HepG2 (cell line): Measurements from ENCODE around the gene CHST3.

Experiments used
- DR1 ChIP-seq: sonication (generic); formaldehyde crosslinking; IDR thresholded peaks from 2 replicates; pipeline ENCODE4 v1.8.0; 2021; ENCODE audit warnings: mild to moderate bottlenecking, missing genetic modification reagents, inconsistent platforms
- HDAC6 ChIP-seq: fragments of 200-600 bp; sonication (generic); IDR thresholded peaks from 2 replicates; pipeline ENCODE4 v1.7.0; 2017; ENCODE audit warnings: mild to moderate bottlenecking, antibody characterized with exemption, low read length, low read depth
- NFE2L2 ChIP-seq: fragments of 150-350 bp; IDR thresholded peaks from 2 replicates; pipeline ENCODE4 v1.6.1; 2014; ENCODE audit warnings: low read length
- ZBTB7A ChIP-seq: sonication (generic); formaldehyde crosslinking; IDR thresholded peaks from 2 replicates; pipeline ENCODE4 v1.8.0; 2022; ENCODE audit warnings: mild to moderate bottlenecking, missing genetic modification reagents
- ZNF136 ChIP-seq: sonication (generic); formaldehyde crosslinking; IDR thresholded peaks from 2 replicates; pipeline ENCODE4 v1.8.1; 2022; ENCODE audit warnings: low read depth, mild to moderate bottlenecking, moderate library complexity, missing genetic modification reagents
- ZNF737 ChIP-seq: sonication (generic); formaldehyde crosslinking; IDR thresholded peaks from 2 replicates; pipeline ENCODE4 v1.5.0; 2020; ENCODE audit warnings: missing genetic modification reagents, mild to moderate bottlenecking, borderline replicate concordance
- TF ChIP-seq, protein P1 (sequence below): sonication (generic); formaldehyde crosslinking; IDR thresholded peaks from 2 replicates; pipeline ENCODE4 v1.5.0; 2020; ENCODE audit warnings: mild to moderate bottlenecking, missing genetic modification reagents, moderate library complexity
- TF ChIP-seq, protein P2 (sequence below), 2 experiments: IDR thresholded peaks; 2 replicates each; pipeline ENCODE4 v1.6.1; 2011 to 2012; ENCODE audit warnings: low read length in 2 of 2, borderline replicate concordance in 1 of 2, low read depth in 1 of 2, mild to moderate bottlenecking in 1 of 2, moderate library complexity in 1 of 2
- TF ChIP-seq, protein P3 (sequence below): sonication (generic); formaldehyde crosslinking; IDR thresholded peaks from 2 replicates; pipeline ENCODE4 v1.4.0; 2020; ENCODE audit warnings: missing genetic modification reagents

DNA sequence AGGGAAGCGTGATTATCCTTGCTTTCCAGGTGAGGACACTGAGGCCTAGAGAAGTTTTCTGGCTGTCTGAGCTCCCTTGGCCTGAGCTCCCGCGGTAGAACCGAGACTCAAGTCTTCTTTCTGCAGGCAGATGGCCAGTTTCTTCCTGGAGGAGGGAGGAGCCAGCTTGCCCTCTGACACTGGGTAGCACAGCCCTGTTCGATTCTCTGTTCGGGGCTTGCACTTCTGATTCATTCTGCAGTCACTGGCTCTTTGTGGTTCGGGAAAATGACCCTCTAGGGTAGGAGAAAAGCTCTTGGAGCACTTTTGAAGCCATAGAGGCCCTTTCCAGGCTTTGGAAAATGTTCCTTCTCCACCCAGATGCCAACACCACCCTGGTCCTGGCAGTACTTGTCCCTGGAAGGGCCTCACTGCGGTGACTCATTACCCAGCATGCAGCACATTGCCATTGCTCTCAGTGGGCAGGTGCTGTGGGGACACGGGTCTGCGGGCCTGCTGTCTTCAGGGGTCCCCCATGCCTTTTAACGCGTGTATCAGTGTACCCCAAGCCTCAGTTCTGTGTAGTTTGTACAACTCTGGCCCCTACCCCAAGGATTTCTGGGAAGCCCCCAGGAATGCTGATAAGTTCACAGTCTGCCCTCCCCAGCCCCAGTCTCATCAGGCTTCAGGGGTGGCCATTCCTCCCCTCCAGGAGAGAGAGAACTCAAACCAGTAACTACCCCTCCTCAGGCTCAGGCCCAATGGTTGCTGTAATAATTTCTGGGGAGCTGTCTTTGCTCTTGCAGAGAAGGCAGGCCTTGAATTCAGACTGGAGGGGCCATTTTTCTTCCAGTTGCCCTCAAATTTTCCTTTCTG, 11.9 kb downstream of the CHST3 start:
- TF ChIP-seq, protein P1, sequence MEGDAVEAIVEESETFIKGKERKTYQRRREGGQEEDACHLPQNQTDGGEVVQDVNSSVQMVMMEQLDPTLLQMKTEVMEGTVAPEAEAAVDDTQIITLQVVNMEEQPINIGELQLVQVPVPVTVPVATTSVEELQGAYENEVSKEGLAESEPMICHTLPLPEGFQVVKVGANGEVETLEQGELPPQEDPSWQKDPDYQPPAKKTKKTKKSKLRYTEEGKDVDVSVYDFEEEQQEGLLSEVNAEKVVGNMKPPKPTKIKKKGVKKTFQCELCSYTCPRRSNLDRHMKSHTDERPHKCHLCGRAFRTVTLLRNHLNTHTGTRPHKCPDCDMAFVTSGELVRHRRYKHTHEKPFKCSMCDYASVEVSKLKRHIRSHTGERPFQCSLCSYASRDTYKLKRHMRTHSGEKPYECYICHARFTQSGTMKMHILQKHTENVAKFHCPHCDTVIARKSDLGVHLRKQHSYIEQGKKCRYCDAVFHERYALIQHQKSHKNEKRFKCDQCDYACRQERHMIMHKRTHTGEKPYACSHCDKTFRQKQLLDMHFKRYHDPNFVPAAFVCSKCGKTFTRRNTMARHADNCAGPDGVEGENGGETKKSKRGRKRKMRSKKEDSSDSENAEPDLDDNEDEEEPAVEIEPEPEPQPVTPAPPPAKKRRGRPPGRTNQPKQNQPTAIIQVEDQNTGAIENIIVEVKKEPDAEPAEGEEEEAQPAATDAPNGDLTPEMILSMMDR (CRISPR knock-in tag): no peak
- TF ChIP-seq ZNF136 (no peak), NFE2L2 (no peak), HDAC6 (no peak), ZNF737 (CRISPR knock-in tag) (no peak), ZBTB7A (no peak), DR1 (CRISPR knock-in tag) (no peak)
- TF ChIP-seq, protein P2, sequence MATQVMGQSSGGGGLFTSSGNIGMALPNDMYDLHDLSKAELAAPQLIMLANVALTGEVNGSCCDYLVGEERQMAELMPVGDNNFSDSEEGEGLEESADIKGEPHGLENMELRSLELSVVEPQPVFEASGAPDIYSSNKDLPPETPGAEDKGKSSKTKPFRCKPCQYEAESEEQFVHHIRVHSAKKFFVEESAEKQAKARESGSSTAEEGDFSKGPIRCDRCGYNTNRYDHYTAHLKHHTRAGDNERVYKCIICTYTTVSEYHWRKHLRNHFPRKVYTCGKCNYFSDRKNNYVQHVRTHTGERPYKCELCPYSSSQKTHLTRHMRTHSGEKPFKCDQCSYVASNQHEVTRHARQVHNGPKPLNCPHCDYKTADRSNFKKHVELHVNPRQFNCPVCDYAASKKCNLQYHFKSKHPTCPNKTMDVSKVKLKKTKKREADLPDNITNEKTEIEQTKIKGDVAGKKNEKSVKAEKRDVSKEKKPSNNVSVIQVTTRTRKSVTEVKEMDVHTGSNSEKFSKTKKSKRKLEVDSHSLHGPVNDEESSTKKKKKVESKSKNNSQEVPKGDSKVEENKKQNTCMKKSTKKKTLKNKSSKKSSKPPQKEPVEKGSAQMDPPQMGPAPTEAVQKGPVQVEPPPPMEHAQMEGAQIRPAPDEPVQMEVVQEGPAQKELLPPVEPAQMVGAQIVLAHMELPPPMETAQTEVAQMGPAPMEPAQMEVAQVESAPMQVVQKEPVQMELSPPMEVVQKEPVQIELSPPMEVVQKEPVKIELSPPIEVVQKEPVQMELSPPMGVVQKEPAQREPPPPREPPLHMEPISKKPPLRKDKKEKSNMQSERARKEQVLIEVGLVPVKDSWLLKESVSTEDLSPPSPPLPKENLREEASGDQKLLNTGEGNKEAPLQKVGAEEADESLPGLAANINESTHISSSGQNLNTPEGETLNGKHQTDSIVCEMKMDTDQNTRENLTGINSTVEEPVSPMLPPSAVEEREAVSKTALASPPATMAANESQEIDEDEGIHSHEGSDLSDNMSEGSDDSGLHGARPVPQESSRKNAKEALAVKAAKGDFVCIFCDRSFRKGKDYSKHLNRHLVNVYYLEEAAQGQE (IDR thresholded peaks at IDR 0.05; ENCODE audit: borderline replicate concordance in 1 of 2, low read depth in 1 of 2, low read length in 2 of 2): no peak
- TF ChIP-seq, protein P3, sequence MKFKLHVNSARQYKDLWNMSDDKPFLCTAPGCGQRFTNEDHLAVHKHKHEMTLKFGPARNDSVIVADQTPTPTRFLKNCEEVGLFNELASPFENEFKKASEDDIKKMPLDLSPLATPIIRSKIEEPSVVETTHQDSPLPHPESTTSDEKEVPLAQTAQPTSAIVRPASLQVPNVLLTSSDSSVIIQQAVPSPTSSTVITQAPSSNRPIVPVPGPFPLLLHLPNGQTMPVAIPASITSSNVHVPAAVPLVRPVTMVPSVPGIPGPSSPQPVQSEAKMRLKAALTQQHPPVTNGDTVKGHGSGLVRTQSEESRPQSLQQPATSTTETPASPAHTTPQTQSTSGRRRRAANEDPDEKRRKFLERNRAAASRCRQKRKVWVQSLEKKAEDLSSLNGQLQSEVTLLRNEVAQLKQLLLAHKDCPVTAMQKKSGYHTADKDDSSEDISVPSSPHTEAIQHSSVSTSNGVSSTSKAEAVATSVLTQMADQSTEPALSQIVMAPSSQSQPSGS (CRISPR knock-in tag): no peak
